PFSK-1 (cell line): Measurements from ENCODE around the gene VWA1. TPM values are rescaled to one million over a fixed set of nuclear protein-coding genes. Genes with fewer than 3 reads are reported as not detected.

ENCODE experiments used
- FOXP2 ChIP-seq: optimal IDR thresholded peaks from 2 replicates; pipeline ENCODE3; 2011; ENCODE audit warnings: borderline replicate concordance, control low read depth, inconsistent platforms; ENCODE audit not compliant: insufficient read depth; ENCODE audit errors: extremely low read length, extremely low read depth
- POLR2AphosphoS5 ChIP-seq: IDR thresholded peaks from 2 replicates; pipeline ENCODE4 v1.6.1; 2012; ENCODE audit warnings: low read depth, mild to moderate bottlenecking, control low read depth, low read length, moderate library complexity
- SIN3A ChIP-seq: IDR thresholded peaks from 2 replicates; pipeline ENCODE4 v1.6.1; 2012; ENCODE audit warnings: mild to moderate bottlenecking, low read length, moderate library complexity, borderline replicate concordance; ENCODE audit not compliant: insufficient read depth
- TAF1 ChIP-seq: IDR thresholded peaks from 2 replicates; pipeline ENCODE4 v1.6.1; 2012; ENCODE audit warnings: low read length, control low read depth, borderline replicate concordance; ENCODE audit not compliant: insufficient read depth
- polyA plus RNA-seq: library from polyadenylated mRNA; unstranded; fragments of >200 nt; gene quantifications from one replicate; pipeline ENCODE4 v1.2.1, GENCODE V29; 2012; ENCODE audit warnings: low read depth, missing spikeins; ENCODE audit not compliant: insufficient read length
- TF ChIP-seq, protein P1 (sequence below), 2 experiments: IDR thresholded peaks; 2 replicates each; pipeline versions ENCODE4 v1.6.1 to v1.8.0; 2011 to 2012; ENCODE audit warnings: low read depth in 2 of 2, low read length in 2 of 2, control low read depth in 1 of 2, inconsistent platforms in 1 of 2, mild to moderate bottlenecking in 1 of 2, moderate library complexity in 1 of 2; ENCODE audit not compliant: insufficient read depth in 1 of 2

VWA1 gene, protein sequence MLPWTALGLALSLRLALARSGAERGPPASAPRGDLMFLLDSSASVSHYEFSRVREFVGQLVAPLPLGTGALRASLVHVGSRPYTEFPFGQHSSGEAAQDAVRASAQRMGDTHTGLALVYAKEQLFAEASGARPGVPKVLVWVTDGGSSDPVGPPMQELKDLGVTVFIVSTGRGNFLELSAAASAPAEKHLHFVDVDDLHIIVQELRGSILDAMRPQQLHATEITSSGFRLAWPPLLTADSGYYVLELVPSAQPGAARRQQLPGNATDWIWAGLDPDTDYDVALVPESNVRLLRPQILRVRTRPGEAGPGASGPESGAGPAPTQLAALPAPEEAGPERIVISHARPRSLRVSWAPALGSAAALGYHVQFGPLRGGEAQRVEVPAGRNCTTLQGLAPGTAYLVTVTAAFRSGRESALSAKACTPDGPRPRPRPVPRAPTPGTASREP
- 120 TPM for polyA plus RNA-seq

DNA sequence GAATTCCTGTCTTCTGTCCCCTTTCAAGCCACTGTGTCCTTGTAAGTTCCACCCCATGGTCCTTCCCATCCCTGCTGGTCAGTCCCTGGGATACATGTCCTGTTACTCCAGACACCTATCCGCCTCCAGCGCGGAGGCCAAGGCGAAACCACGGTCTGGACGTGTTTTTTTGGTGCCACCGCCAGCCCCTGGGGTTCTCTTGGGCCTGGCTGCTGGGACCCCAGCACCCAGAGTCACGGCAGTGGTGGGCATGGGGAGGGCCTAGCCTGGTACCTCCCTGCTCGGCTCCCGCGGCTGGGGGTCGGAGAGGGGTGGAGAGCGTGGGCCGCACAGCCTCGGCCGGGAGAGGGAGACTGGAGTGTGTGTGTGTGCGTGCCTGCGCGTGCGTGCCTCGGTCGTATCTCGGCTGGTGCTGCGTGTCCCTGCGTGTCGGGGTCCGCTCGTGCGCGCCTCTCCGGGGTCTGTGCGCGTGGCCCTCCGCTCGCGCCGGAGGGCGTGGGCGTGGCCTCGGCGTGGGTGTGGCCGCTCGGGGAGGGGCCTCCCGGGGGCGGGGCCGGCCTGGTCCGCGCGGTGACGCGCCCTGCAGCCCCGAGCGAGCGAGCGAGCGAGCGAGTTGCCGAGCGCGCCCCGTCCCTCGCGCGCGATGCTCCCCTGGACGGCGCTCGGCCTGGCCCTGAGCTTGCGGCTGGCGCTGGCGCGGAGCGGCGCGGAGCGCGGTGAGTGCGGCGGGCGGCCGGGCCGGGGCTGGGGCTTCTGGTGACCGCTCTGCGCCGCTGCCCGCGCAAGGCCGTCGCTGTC, at the start of gene VWA1:
TSS of gene VWA1 (plus strand) at position 585 of the 798 bp plus-strand sequence. CDS start at position 644, 59 bp downstream.
- TF ChIP-seq, protein P1, sequence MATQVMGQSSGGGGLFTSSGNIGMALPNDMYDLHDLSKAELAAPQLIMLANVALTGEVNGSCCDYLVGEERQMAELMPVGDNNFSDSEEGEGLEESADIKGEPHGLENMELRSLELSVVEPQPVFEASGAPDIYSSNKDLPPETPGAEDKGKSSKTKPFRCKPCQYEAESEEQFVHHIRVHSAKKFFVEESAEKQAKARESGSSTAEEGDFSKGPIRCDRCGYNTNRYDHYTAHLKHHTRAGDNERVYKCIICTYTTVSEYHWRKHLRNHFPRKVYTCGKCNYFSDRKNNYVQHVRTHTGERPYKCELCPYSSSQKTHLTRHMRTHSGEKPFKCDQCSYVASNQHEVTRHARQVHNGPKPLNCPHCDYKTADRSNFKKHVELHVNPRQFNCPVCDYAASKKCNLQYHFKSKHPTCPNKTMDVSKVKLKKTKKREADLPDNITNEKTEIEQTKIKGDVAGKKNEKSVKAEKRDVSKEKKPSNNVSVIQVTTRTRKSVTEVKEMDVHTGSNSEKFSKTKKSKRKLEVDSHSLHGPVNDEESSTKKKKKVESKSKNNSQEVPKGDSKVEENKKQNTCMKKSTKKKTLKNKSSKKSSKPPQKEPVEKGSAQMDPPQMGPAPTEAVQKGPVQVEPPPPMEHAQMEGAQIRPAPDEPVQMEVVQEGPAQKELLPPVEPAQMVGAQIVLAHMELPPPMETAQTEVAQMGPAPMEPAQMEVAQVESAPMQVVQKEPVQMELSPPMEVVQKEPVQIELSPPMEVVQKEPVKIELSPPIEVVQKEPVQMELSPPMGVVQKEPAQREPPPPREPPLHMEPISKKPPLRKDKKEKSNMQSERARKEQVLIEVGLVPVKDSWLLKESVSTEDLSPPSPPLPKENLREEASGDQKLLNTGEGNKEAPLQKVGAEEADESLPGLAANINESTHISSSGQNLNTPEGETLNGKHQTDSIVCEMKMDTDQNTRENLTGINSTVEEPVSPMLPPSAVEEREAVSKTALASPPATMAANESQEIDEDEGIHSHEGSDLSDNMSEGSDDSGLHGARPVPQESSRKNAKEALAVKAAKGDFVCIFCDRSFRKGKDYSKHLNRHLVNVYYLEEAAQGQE (IDR thresholded peaks at IDR 0.05; ENCODE audit: insufficient read depth in 1 of 2, low read depth in 2 of 2, low read length in 2 of 2) = no peak
- TF ChIP-seq SIN3A (no peak), POLR2AphosphoS5 (peak; percentile 42), FOXP2 (no peak)

DNA sequence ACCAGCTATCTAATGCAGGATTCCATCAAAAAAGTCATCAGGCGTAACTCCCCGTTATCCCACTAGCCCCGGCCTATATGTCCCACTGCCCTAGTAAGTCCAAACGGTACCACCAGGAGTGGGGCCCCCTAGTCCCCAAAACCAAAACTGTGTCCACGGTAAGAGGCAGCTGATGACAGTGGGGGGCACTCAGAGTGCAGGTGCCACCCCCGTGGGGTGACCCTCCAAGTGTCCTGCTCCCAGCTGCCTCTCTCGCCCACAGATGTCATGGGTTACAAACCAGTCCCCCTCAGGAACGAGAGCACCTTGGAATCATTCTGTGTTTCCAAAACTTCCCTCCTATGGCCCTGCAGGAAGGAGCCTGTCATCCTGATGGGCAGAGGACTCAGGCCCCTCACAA, 49.6 kb upstream of the VWA1 start:
- TF ChIP-seq SIN3A (no peak), POLR2AphosphoS5 (no peak), FOXP2 (no peak), TAF1 (no peak)
- TF ChIP-seq, protein P1 (IDR thresholded peaks at IDR 0.05; ENCODE audit: insufficient read depth in 1 of 2, low read depth in 2 of 2, low read length in 2 of 2) = no peak

DNA sequence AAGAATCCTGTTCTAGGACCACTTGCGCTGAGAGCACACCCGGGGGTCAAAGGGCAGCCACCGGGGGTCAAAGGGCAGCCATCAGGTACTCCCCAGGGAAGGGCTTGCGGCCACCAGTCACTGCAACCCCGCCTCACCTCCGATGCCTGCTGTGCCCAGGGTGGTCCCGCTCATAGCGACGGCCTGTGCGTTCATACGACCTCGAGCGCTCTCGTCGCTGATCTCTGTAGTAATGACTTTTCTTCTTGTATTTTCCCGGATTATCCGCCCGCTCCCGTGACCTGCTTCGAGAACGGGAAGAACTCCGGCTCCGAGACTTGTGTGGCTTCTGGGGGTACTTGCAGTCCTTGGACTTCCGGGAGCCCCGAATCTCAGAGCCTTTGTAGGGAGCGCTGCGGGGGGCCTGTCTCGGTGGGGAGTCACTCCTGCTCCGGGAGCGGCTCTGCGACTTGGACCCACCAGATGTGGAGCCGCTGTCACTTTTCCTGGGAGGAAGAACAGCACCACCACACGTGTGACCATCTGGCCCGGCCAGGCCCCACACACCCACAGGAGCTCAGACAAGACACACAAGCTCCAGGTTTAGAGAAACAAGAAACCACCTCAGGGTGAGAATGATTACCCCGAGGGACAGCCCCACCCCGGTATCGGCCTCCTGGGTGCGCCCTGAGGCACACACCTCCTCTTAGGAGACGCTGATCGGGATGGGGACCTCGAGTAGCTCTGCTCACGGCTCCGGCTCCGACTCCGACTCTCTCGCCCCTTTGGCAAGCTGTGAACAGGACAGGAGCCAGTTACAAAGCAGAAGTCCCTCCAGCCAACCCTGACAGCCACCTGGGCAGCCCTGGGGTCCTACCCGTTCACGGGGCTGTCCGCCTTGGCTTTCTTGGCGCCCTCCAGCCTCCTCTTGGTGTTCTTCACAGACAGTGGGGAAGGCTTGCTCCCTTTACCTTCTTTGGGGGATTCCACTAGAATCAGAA, 48.1 kb upstream of the VWA1 start:
- no peak for TF ChIP-seq TAF1

DNA sequence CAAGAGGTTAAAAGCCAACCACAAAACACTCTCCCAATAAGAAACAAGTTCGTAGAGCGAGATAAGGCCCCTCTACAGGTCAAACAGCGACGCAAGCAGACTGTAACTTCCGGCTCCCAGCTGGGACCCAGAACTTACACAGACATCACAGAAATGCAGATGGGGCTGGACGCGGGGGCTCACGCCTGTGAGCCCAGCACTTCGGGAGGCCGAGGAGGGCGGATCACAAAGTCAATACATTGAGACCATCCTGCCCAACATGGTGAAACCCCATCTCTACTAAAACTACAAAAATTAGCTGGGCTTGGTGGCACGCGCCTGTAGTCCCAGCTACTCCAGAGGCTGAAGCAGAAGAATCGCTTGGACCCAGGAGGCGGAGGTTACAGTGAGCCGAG, 47.4 kb upstream of the VWA1 start:
- TF ChIP-seq FOXP2 (no peak), TAF1 (no peak), SIN3A (no peak), POLR2AphosphoS5 (no peak)
- TF ChIP-seq, protein P1 (IDR thresholded peaks at IDR 0.05; ENCODE audit: insufficient read depth in 1 of 2, low read depth in 2 of 2, low read length in 2 of 2) = no peak

DNA sequence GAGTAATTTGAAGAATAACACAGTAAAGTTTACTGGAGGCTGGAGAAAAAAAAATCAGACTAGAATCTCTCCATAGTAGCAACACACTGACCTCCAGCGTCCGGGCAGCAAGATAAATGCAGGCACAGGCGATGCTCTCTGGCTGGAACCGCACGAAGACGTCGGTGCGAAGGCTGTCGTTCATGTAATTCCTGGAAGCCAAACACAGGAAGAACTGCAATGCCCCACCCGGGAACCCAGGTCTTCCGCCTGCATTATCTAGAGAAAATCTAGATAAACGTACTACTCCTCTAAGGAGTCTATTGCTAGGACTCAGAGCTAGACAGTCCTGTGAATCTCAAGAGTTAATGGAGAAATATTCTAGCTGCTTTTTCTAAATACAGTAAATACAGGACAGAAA, 44.8 kb upstream of the VWA1 start:
- TF ChIP-seq FOXP2 (no peak), POLR2AphosphoS5 (no peak), SIN3A (no peak), TAF1 (no peak)
- TF ChIP-seq, protein P1 (IDR thresholded peaks at IDR 0.05; ENCODE audit: insufficient read depth in 1 of 2, low read depth in 2 of 2, low read length in 2 of 2) = no peak
